ENCODE results near the gene ATP2B2. TPM values are rescaled to one million over a fixed set of nuclear protein-coding genes. Genes with fewer than 3 reads are reported as not detected.

The ATP2B2 gene
- total RNA-seq, 4 donors from 2014 or later: not detected

DNA sequence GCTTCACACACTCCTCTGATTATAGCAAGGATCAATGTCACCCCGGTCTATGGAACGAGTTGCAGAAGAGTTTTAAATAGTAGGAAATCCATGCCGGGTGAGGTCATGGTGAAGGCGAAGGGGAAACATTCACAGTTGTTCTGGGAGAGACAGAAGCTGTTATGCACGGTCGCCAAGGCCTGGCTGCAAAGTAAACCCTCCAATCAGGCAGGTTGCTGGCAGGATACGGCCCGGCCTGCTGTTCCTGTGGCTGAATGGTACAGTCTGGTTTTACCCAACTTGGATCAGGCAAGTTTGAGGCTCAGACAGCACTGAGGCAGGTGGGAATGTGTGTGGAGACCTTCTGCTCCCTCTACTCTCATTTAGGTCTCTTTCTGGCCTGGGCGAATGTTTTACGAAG is 45.3 kb upstream of the ATP2B2 start:
- no peak for DNase-seq

DNA sequence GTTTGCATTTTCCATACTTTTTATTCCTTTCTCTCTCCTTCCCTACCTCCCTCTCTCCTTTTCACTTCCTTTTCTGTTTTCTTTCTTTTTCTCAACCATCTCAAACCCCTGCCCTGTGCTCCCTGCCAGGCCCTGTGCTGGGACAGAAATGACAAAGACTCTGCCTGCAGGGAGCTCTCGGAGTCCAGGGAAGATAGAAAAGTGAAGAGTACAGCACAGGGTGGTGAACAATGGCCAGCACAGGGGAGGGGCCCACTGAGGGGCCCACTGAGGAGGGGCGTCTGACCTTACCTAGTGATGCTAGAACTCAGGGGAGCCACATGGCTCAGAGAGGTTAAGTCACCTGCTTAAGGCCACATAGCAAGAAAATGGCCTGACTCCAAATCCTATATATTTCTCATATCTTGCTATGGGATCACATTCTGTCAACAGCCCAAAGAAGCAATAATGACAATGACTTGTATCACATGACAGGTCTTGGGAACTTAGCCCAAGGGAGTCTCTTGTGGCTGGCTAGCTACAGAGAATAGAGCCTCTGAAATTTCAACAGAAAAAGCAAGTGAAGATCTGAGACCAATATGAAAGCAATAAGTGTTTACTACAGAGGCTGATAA is 44.3 kb upstream of the ATP2B2 start:
- Histone ChIP-seq H3K36me3 (no peaks in the 10 kb centered on the region), H3K4me3 (no peak overlapping the region), H3K27me3 (no peaks in the 10 kb centered on the region), H3K27ac (no peak overlapping the region), H3K4me1 (no peaks in the 10 kb centered on the region), H3K9me3 (no peaks in the 10 kb centered on the region)
- WGBS, 2 donors (ENCODE audit: low coverage in 1 of 2): 71 to 92% methylated on average over 2 of the region's 2 CpGs
- DNase-seq: no peak
- TF ChIP-seq POLR2AphosphoS5 (IDR thresholded peaks at IDR 0.05) (no peak), EP300 (IDR thresholded peaks at IDR 0.05; ENCODE audit: low read depth) (no peak), POLR2A (IDR thresholded peaks at IDR 0.05) (no peak)
- TF ChIP-seq, protein P1, sequence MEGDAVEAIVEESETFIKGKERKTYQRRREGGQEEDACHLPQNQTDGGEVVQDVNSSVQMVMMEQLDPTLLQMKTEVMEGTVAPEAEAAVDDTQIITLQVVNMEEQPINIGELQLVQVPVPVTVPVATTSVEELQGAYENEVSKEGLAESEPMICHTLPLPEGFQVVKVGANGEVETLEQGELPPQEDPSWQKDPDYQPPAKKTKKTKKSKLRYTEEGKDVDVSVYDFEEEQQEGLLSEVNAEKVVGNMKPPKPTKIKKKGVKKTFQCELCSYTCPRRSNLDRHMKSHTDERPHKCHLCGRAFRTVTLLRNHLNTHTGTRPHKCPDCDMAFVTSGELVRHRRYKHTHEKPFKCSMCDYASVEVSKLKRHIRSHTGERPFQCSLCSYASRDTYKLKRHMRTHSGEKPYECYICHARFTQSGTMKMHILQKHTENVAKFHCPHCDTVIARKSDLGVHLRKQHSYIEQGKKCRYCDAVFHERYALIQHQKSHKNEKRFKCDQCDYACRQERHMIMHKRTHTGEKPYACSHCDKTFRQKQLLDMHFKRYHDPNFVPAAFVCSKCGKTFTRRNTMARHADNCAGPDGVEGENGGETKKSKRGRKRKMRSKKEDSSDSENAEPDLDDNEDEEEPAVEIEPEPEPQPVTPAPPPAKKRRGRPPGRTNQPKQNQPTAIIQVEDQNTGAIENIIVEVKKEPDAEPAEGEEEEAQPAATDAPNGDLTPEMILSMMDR (IDR thresholded peaks at IDR 0.05): no peak
- intact Hi-C loops (cut with DNase I; ENCODE audit: low total_unique reads): no loop called here
- in situ Hi-C loops (cut with MboI; ENCODE audit: low pct_ligation_motif_present in 1 of 4, low pct_unique_long_range_greater_than_20kb in 1 of 4, low sequenced_read_pairs in 3 of 4): no loop called here

More for the DNA sequence above, 45.3 kb upstream of the ATP2B2 start:
- Histone ChIP-seq H3K27ac (no peak overlapping the region), H3K9me3 (no peaks in the 10 kb centered on the region), H3K4me3 (no peak overlapping the region), H3K36me3 (no peaks in the 10 kb centered on the region), H3K4me1 (no peaks in the 10 kb centered on the region), H3K27me3 (no peaks in the 10 kb centered on the region)
- intact Hi-C loops (cut with DNase I; ENCODE audit: low total_unique reads): no loop called here
- 72 to 85% methylated on average over 9 to 10 of the region's 10 CpGs for WGBS, 2 donors (ENCODE audit: low coverage in 1 of 2)
- in situ Hi-C loops (cut with MboI; ENCODE audit: low pct_ligation_motif_present in 1 of 4, low pct_unique_long_range_greater_than_20kb in 1 of 4, low sequenced_read_pairs in 3 of 4): no loop called here
- TF ChIP-seq, protein P1 (IDR thresholded peaks at IDR 0.05): no peak
- no peak for TF ChIP-seq POLR2AphosphoS5 (IDR thresholded peaks at IDR 0.05)
- TF ChIP-seq POLR2A (IDR thresholded peaks at IDR 0.05): no peak
- no peak for TF ChIP-seq EP300 (IDR thresholded peaks at IDR 0.05; ENCODE audit: low read depth)

DNA sequence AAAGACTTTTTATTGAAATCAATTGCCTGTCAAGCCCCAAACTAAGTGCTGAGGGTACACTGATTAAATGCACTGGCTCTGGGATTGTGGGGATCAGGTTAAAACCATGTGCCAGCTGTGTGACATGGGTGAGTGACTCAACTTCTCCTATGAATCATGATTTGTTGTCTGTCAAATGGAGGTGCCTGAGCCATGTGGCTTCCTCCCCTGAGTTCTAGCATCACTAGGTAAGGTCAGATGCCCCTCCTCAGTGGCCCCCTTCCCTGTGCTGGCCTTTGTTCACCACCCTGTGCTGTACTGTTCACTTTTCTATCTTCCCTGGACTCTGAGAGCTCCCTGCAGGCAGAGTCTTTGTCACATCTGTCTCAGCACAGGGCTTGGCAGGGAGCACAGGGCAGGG is 43.6 kb upstream of the ATP2B2 start:
- intact Hi-C loops (cut with DNase I; ENCODE audit: low total_unique reads) (no loop called here), in situ Hi-C loops (cut with MboI; ENCODE audit: low pct_ligation_motif_present in 1 of 4, low pct_unique_long_range_greater_than_20kb in 1 of 4, low sequenced_read_pairs in 3 of 4) (no loop called here)
- Histone ChIP-seq H3K9me3 (no peaks in the 10 kb centered on the region), H3K27me3 (no peaks in the 10 kb centered on the region), H3K4me1 (no peaks in the 10 kb centered on the region), H3K36me3 (no peaks in the 10 kb centered on the region), H3K27ac (no peak overlapping the region), H3K4me3 (no peak overlapping the region)
- TF ChIP-seq, protein P1 (IDR thresholded peaks at IDR 0.05): no peak
- no peak for DNase-seq

DNA sequence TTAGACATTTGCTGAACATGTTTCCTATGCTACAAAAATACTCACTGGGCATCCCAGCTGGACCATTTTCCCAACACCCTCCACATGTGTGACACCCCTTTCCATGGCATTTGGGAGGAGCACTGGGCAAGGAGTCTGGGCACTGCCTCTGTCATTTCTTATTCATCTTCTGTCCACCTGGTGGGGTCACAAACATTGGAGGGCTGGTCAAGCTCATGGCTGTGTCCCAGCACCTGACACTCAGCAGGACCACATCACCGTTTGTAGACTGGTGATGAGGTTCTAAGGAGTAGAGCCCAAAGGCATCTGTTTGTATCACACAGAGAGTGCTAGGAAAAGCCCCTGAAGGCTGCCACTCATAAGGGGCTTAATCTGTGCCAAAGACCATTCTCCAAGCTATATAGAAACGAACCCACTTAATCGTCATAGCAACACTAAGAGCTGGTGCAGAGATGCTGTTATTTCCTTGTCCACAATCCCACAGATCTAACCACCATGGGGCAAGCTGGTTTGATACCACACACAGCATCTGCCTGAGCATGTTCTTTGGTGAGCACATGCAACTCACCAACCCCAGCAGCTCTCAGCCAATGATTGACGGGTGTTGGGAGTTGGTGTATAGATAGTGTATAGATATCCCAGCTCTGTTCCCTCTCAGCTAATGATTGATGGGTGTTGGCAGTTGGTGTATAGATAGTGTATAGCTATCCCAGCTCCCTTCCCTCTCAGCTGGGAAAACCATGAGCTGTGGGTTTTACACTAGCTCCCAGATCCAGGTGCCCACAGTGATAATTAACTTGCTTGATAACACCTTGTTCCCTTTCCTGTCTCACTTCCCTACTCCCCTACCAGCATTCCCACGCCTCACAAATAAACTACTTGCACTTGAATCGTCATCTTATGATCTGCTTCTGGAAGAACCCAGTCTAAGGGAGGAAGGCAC is 42.7 kb upstream of the ATP2B2 start:
- WGBS, 2 donors (ENCODE audit: low coverage in 1 of 2): 39 to 60% methylated on average over 2 to 6 of the region's 6 CpGs
- intact Hi-C loops (cut with DNase I; ENCODE audit: low total_unique reads): no loop called here
- DNase-seq: no peak

More for the DNA sequence above, 42.7 kb upstream of the ATP2B2 start:
- Histone ChIP-seq H3K4me3 (no peak overlapping the region), H3K27me3 (no peaks in the 10 kb centered on the region), H3K27ac (no peak overlapping the region), H3K4me1 (no peaks in the 10 kb centered on the region), H3K9me3 (no peaks in the 10 kb centered on the region), H3K36me3 (no peaks in the 10 kb centered on the region)
- no peak for TF ChIP-seq EP300 (IDR thresholded peaks at IDR 0.05; ENCODE audit: low read depth)
- TF ChIP-seq POLR2AphosphoS5 (IDR thresholded peaks at IDR 0.05): no peak
- TF ChIP-seq, protein P1 (IDR thresholded peaks at IDR 0.05): no peak
- no peak for TF ChIP-seq POLR2A (IDR thresholded peaks at IDR 0.05)
- in situ Hi-C loops (cut with MboI; ENCODE audit: low pct_ligation_motif_present in 1 of 4, low pct_unique_long_range_greater_than_20kb in 1 of 4, low sequenced_read_pairs in 3 of 4): no loop called here

Data from transverse colon (tissue), 4 donors.